ENCODE results near the gene LIN28B.

DNA sequence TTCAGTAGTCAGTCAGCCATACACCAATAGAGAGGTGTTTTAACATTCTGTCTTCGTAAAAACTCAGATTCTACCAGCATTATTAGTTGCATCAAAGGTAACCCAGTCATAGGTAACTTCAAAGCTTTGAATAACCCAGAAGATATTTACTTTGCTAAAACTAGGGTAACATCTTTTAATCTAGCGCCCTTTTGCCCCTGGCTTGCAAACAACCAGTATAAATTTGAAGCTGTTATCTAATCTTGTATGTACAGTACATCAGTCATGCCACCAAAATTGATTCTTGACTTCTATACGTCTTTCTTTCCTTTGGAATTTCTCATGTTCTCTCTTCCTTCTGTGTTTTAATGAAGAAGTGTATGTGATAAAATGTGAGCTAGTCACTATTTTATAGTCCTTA lies 109.3 kb downstream of the LIN28B start:
- TF ChIP-seq EZH2 (IDR thresholded peaks at IDR 0.05; ENCODE audit: low read depth, unreplicated experiment) (no peak), NANOG (IDR thresholded peaks at IDR 0.05; ENCODE audit: borderline replicate concordance) (no peak), EZH2phosphoT487 (IDR thresholded peaks at IDR 0.05; ENCODE audit: unreplicated experiment) (no peak), POLR2AphosphoS5 (IDR thresholded peaks at IDR 0.05; ENCODE audit: low read depth) (no peak), CREB1 (CRISPR knock-in tag; IDR thresholded peaks at IDR 0.05; ENCODE audit: low read depth) (no peak)
- TF ChIP-seq, protein P1, sequence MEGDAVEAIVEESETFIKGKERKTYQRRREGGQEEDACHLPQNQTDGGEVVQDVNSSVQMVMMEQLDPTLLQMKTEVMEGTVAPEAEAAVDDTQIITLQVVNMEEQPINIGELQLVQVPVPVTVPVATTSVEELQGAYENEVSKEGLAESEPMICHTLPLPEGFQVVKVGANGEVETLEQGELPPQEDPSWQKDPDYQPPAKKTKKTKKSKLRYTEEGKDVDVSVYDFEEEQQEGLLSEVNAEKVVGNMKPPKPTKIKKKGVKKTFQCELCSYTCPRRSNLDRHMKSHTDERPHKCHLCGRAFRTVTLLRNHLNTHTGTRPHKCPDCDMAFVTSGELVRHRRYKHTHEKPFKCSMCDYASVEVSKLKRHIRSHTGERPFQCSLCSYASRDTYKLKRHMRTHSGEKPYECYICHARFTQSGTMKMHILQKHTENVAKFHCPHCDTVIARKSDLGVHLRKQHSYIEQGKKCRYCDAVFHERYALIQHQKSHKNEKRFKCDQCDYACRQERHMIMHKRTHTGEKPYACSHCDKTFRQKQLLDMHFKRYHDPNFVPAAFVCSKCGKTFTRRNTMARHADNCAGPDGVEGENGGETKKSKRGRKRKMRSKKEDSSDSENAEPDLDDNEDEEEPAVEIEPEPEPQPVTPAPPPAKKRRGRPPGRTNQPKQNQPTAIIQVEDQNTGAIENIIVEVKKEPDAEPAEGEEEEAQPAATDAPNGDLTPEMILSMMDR (conservative IDR thresholded peaks at IDR 0.05; ENCODE audit: low read depth in 2 of 2), result no peak
- TF ChIP-seq, protein P2, sequence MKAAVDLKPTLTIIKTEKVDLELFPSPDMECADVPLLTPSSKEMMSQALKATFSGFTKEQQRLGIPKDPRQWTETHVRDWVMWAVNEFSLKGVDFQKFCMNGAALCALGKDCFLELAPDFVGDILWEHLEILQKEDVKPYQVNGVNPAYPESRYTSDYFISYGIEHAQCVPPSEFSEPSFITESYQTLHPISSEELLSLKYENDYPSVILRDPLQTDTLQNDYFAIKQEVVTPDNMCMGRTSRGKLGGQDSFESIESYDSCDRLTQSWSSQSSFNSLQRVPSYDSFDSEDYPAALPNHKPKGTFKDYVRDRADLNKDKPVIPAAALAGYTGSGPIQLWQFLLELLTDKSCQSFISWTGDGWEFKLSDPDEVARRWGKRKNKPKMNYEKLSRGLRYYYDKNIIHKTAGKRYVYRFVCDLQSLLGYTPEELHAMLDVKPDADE (IDR thresholded peaks at IDR 0.05), result no peak
- TF ChIP-seq, protein P3, sequence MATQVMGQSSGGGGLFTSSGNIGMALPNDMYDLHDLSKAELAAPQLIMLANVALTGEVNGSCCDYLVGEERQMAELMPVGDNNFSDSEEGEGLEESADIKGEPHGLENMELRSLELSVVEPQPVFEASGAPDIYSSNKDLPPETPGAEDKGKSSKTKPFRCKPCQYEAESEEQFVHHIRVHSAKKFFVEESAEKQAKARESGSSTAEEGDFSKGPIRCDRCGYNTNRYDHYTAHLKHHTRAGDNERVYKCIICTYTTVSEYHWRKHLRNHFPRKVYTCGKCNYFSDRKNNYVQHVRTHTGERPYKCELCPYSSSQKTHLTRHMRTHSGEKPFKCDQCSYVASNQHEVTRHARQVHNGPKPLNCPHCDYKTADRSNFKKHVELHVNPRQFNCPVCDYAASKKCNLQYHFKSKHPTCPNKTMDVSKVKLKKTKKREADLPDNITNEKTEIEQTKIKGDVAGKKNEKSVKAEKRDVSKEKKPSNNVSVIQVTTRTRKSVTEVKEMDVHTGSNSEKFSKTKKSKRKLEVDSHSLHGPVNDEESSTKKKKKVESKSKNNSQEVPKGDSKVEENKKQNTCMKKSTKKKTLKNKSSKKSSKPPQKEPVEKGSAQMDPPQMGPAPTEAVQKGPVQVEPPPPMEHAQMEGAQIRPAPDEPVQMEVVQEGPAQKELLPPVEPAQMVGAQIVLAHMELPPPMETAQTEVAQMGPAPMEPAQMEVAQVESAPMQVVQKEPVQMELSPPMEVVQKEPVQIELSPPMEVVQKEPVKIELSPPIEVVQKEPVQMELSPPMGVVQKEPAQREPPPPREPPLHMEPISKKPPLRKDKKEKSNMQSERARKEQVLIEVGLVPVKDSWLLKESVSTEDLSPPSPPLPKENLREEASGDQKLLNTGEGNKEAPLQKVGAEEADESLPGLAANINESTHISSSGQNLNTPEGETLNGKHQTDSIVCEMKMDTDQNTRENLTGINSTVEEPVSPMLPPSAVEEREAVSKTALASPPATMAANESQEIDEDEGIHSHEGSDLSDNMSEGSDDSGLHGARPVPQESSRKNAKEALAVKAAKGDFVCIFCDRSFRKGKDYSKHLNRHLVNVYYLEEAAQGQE (IDR thresholded peaks at IDR 0.05; ENCODE audit: unreplicated experiment), result no peak
